Islet precursor cell (in vitro differentiated cells): ENCODE data around the gene POU2AF3.

Source experiments
- DNase-seq: peaks from one replicate; pipeline ENCODE4 v3.0.0-alpha.2; 2018

The POU2AF3 gene

DNA sequence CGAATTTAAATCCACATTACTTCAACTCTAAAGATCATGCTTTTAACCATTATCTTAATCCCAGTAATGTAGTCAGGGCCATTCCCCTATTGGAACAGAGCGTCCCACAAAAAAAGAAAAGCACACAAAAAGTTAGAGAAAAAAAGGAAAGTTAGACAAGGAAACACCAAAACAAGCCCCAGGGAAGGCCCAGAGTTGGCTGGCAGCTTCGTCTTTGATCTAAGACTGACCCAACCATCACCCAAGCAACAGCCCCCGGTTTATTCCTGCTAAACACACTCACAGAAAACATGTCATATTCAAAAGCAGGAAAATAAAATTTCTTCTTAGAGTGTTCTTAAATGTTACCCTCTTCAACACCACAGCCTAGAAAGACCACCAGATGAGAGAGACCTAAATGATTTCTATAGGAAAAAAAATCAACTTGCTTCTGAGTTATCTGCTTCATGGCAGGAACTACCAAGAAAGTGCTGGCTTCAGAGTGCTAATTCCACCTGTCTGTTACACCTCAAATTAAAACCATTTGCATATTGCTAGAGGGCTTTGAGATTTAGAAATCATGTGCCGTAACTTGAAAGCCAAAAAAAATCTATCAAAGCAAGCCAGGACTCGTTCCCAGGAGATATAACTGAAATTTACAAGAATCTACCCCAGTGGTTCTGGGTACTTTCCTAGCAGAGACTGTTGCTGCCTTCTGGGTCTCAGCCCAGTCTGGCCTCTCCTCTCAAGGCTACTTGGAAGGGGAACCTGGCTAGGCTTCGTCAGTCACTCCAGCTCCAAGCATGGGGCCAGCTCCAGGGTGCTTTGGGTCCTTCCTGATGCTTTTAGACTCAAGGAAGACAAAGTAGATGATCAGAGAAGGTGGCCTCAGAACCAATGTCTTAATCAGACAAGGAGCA lies 31.2 kb downstream of the POU2AF3 start:
- no peak for DNase-seq

DNA sequence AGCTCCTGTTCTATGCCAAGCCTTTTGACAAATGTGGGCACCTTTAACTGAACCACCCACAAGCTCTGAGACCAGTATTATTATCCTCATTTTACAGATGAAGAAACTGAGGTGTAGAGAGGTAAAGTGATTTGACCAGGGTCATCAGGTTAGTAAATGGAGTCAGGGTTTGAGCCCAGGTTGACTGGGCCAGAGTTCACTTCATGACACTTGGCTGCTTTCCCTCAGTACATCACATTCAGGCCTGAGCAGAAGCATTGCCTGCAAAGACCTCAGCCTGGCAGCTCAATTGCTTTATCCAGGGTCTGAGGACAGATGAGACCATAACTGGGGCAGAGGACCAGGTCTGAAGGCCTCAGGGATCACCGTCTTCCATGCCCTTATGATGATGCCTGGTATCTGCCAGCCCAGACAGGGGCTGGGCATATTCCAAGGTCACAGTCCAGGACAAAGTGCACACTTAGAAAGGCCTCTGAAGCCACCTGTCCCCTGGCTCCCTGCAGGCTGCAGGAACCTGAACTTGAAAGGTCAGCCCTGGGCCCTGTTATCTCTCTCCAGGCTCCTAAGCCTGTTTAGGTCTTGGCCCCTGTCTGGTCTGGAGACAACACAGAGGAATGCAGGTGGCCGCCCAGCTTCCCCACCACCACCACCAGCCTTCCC lies 32.0 kb downstream of the POU2AF3 start:
- no peak for DNase-seq

DNA sequence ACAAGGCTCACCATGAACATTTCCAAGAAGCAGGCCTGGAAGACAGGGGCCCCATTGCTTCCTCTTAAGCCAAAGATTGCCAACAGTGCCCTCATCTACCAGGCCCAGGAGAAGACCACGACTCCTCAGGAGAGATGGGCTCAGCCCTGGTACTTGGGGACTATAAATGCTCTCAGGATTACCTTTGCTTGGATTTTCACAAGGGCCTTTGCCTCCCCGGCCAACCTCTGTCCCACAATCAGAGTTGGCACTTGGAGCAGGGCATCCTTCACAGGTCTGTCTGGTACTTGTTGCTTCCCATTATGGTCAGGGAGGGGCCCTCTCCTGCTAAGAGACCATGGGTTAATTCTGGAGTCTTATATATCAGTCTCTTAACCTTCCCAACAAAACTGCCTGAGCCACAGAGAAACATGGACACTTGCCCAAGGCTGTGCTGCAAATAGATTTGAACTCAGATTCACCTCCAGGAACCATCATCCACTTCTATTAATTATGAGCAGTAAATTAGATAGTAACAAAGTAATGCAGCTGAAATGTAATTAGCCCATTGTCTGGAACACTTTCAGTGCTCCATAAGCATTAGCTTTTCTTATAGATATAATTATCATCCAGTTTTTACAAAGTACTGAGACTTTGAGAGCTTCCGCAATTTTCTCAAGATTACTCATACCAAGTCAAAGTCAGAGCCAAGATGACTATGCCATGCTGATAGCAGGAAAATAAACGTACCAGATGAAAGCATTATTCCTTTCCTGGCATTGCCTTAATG lies 33.5 kb downstream of the POU2AF3 start:
- no peak for DNase-seq

DNA sequence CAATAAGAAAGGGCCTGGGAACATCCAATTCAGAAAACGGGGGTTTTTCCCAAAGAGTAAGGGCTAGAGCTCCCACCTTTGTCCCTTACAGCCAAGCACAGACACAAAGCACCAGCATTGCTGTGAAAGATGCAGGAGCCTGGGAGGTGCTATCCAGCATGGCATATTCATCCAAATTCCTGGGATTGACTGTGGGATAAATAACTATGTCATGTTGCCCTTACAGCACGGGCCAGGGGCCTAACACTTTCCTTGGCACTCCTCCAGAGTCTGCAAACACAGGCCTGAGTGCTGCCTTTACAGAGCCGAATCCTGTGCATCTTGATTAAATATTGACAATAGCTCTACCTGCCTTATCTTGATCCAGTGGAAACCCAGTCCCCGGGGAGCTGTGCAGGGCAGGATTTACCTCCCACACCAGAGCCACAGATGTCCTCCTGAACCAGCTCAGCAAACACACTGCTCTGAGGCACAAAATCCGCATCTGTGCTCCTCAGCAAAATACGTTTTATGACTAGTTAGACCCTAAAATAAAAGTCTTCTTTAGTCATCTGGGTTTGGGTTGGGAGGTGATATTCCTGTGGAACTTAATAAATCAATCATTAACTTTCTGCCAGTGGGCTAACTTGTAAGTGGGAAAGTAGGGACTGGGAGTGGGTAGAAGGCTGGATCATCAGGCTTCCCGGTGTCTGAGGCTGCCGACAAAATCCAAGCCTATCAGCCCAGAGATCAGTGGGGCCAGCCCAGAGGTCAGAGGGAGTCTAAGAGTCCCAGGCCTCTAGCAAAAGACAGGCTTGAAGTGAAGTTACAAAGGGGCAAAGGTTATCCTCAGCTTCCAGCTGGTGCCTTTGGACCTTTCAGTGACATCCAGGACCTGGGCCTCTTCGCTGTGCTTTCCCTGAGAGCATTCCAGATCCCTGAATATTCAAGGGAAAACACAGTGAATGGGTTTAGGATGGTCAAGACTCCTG lies 36.5 kb downstream of the POU2AF3 start:
- DNase-seq = peak; percentile 62

DNA sequence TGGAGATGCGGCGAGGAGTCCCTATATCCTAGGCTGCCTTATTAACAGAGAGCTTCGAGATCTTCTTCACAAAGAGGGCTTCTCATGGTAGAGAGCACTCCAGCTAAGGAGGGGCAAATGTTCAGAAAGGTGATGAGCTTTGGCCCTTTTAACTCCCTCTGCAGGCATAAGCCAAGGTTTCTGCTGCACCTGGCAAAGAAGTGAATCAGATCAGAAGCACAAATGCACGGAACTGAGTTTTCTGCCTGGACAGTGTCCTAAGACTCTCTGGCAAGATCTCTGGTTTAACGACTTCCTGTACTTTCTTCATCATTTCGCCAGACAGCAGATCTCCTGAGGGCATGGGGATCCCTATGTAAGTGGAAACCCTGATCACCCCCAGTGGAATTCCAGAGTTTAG lies 37.2 kb downstream of the POU2AF3 start:
- DNase-seq = peak; percentile 56

DNA sequence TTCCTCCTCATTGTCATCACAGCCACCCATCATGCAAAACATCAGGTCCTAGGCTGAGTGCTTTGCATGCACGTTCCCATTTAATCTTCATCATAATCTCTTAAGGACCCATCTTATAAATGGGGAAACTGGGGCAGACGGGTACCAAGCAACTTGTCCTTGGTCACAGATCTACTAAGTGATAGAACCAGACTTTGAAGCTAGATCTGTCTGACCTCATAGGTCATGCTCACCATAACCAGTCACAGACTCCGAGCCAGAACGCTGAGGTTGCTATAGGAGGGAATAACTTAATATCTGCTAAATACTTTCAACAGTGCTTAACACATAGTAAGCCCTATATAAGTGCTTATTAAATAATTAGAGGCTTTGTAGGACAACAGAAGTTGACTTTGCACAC lies 37.7 kb downstream of the POU2AF3 start:
- no peak for DNase-seq

DNA sequence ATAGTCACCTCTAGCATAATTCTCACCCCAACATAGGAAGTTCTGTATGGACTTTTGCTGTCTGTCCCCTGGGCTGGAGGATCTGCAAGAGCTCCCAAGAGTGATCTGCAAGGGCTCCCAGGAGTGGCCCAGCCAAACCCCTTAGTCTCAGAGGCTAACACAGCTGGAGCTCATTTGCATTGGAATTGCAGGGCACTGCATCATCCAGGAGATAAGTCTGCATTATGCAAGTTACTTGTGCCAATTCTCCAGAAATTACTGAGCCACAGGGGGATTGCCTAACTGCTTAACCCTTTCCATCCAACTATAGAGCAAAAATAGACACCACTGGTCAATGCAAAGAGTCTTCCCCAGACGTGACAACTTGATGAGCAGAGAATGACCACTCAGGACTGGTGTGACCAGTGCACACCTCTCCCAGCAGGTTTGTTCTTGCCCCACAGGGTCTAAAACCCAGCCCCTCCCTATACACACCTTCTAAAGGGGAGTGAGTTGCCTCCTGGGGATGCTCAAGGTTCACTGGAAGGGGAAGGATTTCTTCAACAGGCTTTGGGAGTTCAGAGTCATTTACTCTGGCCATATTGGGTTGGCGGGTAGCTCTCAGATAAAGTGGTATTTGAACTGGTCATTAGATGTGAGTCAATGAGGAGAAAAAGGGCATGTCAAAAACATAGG lies 38.4 kb downstream of the POU2AF3 start:
- peak; percentile 53 for DNase-seq

DNA sequence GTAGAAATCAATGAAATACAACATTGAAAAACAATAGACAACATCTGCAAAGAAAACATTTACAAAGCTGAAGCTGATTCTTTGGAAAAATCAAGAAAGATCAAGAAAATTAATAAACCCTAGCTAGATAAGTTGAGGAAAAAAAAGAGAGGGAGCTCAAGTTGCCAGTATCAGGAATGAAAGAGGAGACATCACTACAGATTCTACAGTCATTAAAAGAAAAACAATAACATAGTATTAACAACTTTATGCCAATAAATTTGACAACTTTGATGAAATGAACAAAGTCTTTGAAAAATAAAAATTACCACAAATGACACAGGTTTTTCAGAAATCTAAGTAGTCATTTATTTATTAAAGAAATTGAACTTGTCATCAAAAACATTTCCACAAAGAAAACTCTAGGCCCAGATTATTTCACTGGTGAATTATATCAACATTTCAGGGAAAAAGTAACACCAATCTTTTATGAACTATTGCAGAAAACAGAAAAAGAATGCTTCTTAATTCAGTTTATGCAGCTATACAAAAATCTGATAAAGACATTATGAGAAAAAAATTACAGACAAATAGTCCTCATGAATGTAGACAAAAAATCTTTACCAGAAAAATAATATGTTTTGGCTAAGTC lies 41.5 kb downstream of the POU2AF3 start:
- no peak for DNase-seq

DNA sequence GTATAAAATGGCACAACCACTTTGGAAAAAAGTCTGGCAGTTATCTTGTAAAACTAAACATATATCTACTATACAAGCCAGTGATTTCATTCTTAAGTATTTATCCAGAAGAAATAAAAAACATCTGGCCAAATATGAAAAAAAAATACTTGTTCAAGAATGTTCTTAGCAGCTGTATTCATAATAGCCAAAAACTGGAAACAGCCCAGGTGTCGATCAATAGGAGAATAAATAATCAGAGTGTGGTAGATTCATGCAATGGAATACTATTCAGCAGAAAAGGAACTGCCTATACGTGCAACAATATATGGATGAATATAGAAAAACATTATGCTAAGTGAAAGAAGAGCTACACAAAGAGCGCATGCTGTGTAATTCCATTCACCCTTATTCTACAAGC lies 44.0 kb downstream of the POU2AF3 start:
- no peak for DNase-seq

DNA sequence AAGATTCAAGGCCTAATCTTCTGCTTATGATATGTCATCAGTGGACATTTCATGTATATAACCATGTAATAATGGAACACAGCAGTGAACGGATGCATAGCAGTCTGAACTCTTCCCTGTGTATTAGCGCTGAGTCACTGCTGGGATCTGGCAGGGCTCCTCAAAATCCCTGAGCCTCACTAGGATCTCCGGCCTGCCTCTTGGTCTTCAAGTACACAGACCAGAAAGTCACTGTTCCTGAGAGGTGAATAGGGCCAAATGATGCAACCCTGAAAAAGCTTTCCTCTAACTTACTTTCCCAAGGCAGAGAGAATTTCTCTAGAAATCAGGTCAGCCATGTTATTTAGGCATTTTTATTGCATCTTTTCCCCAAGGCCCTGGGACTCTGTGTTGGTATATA lies 45.7 kb downstream of the POU2AF3 start:
- DNase-seq = peak; percentile 52

DNA sequence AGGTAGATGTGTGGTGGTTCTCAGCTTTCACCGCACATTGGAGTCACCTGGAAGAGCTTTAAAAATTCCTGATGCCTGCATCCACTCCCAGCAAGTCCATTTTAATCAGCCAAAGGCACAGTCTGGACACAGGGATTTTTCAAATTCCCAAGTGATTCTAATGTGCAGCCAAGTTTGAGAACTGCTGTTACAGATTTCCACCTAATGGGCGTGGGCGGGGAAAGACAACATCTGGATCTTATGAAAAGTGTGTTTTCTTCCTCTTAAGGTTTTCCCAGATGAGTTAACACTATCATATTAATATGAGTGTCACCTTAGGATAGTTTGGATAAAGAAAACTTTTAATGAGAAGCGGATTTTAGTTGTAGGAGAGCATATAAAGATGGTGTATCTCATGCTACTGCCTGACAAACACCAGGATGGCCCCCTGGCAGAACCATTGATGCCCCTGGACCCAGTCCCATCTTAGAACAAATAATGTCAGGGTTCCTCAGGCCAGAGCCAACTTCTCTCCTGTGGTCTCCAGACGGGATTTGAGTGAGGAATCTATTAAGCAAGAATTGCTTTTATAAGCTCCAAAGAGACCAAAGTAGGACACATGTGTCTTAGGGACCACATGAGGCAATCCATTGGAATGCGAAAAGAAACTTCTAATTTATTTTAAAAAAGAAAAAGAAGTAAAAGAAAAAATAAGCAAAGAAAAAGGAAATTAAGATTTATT lies 48.8 kb downstream of the POU2AF3 start:
- peak; percentile 45 for DNase-seq

DNA sequence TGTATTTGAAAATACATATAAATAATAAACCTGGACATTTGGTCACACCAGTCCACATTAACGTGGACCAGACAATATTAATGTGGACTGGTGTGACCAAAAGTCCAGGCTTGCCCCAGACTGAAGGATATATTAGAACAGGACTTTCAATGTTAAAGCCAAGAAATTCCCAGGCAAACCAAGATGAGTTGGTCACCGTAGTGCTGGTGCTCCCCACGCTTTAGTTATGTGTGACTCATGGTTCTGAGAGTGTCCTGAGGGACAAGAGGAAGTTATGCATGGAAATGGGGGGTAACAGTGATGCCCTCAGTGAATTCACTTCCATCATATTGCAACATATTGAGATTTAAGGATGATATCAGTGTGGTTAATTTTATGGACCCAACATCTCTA lies 49.4 kb downstream of the POU2AF3 start:
- peak; percentile 36 for DNase-seq

DNA sequence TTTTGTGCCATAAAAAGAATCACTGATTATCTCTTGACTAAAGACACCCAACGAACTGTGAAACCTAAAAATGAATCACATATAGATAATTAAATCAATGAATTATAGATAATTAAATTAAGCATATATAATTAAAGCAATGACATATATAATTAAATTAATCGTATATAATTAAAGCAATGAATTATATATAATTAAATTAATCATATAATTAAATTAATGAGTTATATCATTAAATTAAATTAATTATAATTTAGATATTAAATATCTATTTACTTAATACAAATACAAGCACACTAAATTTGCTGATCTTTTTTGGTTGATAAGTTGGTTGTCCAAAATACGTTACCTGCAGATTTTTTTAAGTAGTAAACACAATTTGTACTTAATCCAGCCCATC lies 49.8 kb downstream of the POU2AF3 start:
- DNase-seq = no peak

DNA sequence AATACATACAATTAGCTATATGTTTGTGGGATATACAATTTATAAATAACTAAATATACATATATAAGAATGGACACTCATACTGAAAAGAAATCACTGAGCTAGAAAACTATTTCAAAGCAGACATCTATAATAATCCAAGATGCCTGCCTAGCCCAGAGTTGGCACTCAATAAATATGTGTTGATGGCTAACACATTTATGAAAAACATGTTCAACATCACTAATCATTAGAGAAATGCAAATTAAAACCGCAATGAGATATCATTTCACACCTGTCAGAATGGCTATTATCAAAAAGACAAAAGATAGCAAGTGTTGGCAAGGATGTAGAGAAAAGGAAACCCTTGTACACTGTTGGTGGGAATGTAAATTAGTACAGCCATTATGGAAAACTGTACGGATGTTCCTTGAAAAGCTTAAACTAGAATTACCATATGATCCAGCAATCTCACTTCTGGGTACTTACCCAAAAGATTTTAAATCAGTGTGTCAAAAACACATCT lies 50.9 kb downstream of the POU2AF3 start:
- no peak for DNase-seq

DNA sequence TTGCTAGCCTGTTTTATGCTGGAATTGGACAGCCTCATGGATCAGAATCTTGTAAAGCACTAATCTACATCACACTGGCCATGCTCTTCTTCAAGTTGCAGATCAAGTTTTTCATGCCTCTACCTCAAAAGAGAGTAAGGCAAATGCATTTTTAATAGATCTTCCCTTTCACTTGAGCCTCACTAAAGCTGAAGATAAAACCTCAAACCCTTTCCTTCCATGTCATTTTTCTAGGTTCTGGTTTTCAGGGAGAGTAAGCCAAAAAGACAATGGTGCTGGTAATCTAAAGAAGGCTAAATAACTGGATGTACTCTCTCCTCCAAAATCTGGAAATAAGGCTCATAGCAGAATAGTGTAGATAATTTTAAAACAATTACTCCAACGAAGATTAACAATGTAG lies 52.5 kb downstream of the POU2AF3 start:
- DNase-seq = peak; percentile 4

DNA sequence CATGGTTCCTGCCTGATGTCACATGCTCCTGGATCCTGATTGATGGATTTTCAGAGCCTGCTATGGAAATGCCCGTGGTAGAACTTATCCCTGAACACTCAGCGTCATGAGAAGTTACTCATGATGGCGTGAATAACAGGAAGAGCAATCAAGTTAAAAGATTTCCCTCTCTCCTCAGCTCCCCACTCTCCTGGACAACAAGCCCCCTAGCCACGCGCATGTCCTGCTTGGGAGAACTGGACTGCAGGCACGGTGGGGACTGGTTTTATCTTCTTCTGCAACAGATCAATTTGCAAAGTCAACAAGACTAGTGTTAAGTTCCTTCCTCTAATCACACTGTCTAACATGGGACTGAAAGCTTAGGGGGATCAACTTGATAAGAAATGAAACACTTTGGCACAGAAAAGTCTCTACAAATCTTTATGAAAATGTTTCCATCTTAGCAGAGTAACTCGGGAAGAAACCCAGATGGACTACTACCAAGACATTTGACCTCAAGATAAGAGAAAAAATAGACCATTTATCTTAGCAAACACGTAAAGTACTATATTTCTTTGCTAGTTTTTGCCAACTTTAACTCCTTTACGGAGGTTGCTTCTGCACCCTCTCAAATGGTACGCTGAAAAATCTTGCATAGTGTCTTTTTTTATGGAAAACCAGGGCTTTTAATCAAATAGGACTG lies 53.2 kb downstream of the POU2AF3 start:
- DNase-seq = peak; percentile 41

DNA sequence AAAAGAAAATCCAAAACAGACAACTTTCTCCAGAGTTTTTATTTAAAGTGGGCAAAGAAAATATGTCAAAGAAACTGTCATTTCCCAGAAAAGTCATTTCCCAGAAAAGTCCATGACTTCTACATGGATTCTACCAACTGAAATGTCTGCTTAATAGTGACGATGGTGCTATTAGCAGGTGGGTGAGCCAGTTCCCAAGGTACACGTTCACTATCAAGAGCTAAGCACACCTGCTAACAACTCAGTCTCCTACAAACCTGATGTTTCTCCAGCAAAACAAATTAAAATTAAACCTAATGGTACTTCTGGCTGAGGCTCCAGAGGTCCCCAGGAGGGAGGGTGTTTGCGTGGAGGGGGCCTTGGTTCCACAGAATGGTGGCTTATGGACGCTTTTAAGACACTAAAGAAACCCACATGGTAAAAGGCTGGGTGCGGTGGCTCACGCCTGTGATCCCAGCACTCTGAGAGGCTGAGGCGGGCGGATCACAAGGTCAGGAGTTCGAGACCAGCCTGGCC lies 53.9 kb downstream of the POU2AF3 start:
- DNase-seq = peak; percentile 9

DNA sequence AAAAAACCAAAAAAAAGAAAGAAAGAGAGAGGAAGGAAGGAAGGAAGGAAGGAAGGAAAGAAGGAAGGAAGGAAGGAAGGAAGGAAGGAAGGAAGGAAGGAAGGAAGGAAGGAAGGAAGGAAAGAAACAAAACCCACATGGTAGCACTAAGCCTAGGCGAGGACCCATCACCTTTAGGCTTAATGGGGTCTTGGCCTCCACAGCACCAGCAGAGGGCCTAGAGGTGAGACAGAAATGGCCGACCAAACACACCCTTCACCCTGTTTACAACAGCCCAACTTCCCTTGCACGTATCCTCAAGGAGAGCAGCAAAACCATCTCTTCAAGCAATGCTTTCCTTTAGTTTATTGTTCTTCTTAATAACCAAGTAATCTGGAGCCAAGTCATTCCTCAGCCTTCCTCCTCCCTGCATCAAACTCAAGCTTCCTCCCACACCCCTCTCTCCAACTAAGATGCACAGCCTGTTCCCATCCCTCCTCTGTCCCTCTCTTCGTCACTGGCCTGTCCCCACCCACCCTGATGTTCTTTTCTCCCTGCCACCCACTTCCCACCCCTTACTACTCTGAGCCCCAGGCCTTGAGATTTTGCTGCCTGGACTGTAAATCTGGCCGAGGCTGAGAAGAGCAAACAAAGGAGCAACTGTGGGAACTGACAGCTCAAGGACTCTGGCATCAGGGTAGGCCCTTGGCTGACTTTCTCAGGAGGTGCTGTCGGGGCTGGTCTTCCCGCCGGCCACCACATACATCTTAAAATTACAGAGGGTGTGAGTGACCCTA lies 54.8 kb downstream of the POU2AF3 start:
- peak; percentile 26 for DNase-seq
